Brain microvascular endothelial cell (primary cell): Measurements from ENCODE around the gene CRK.

Experiments
- DNase-seq: peaks from one replicate; pipeline ENCODE4 v3.0.0-alpha.2; 2020
- H3K27ac ChIP-seq: fragments of 250-450 bp; sonication (Bioruptor Pico); 2 replicates; pipeline ENCODE4 v1.5.1; 2020; ENCODE audit warnings: mild to moderate bottlenecking, moderate library complexity
- H3K27me3 ChIP-seq: fragments of 250-450 bp; sonication (Bioruptor Pico); replicated peaks from 2 replicates; pipeline ENCODE4 v1.5.1; 2020; ENCODE audit warnings: mild to moderate bottlenecking
- H3K36me3 ChIP-seq: fragments of 250-450 bp; sonication (Bioruptor Pico); replicated peaks from 2 replicates; pipeline ENCODE4 v1.5.1; 2020; ENCODE audit warnings: mild to moderate bottlenecking
- H3K4me3 ChIP-seq: 2 replicates; pipeline ENCODE4 v1.5.1; 2011; ENCODE audit warnings: low read depth, mild to moderate bottlenecking, control low read depth, low read length, moderate library complexity
- CTCF ChIP-seq: IDR thresholded peaks from 2 replicates; pipeline ENCODE4 v1.5.1; 2011; ENCODE audit warnings: low read depth, mild to moderate bottlenecking, moderate library complexity, low read length, control low read depth, inconsistent platforms; ENCODE audit errors: missing control alignments
- in situ Hi-C: cut with HindIII; loops from 2 replicates; pipeline ENCODE4 v1.10.0; 2017; ENCODE audit warnings: low sequenced_read_pairs, low pct_ligation_motif_present

Gene CRK

GRCh38 chr17:1484060-1484535 is 28.1 kb upstream of the CRK start:
- H3K36me3 ChIP-seq: peaks cover 24% of the 10 kb centered on the region
- H3K27me3 ChIP-seq: no peaks in the 10 kb centered on the region
- TF ChIP-seq CTCF: no peak
- in situ Hi-C loops: no loop called here
- no peak for DNase-seq
- H3K4me3 ChIP-seq: no peak overlapping the region
- no peak overlapping the region for H3K27ac ChIP-seq

GRCh38 chr17:1482680-1483079 is 26.6 kb upstream of the CRK start:
- no peak for TF ChIP-seq CTCF
- Histone ChIP-seq H3K36me3 (peaks cover 38% of the 10 kb centered on the region), H3K27ac (no peak overlapping the region), H3K27me3 (no peaks in the 10 kb centered on the region), H3K4me3 (no peak overlapping the region)
- no peak for DNase-seq
- in situ Hi-C loops: no loop called here

GRCh38 chr17:1481736-1482135 is 25.7 kb upstream of the CRK start:
- in situ Hi-C loops: no loop called here
- no peak overlapping the region for H3K27ac ChIP-seq
- H3K27me3 ChIP-seq: no peaks in the 10 kb centered on the region
- H3K4me3 ChIP-seq: no peak overlapping the region
- no peak for TF ChIP-seq CTCF
- H3K36me3 ChIP-seq: peaks cover 48% of the 10 kb centered on the region
- no peak for DNase-seq

GRCh38 chr17:1480747-1481465 is 24.9 kb upstream of the CRK start:
- Histone ChIP-seq H3K4me3 (no peak overlapping the region), H3K27me3 (no peaks in the 10 kb centered on the region), H3K27ac (no peak overlapping the region), H3K36me3 (peaks cover 48% of the 10 kb centered on the region)
- in situ Hi-C loops: no loop called here
- no peak for TF ChIP-seq CTCF
- DNase-seq: no peak

GRCh38 chr17:1478418-1478817 is 22.4 kb upstream of the CRK start:
- Histone ChIP-seq H3K27me3 (no peaks in the 10 kb centered on the region), H3K36me3 (peaks cover 58% of the 10 kb centered on the region), H3K4me3 (no peak overlapping the region), H3K27ac (no peak overlapping the region)
- no peak for DNase-seq
- in situ Hi-C loops: no loop called here
- TF ChIP-seq CTCF: no peak

- no peak for TF ChIP-seq CTCF
- Histone ChIP-seq H3K4me3 (no peak overlapping the region), H3K27ac (no peak overlapping the region), H3K27me3 (no peaks in the 10 kb centered on the region), H3K36me3 (peaks cover 62% of the 10 kb centered on the region)
- in situ Hi-C loops: no loop called here
- DNase-seq: no peak
Observed at GRCh38 chr17:1475321-1475854, 19.4 kb upstream of the CRK start.
